HuH-7 (cell line): ENCODE measurements around the gene DNAI1.
"Not testable (repeated sequence)": the region's sequence is repeated elsewhere in the genome, so short reads cannot be mapped to it uniquely, and the experiment has no call there.

Source experiments
- DNase-seq: peaks from one replicate; pipeline ENCODE4 v3.0.0; 2011; ENCODE audit warnings: low spot score

The DNAI1 gene

DNA sequence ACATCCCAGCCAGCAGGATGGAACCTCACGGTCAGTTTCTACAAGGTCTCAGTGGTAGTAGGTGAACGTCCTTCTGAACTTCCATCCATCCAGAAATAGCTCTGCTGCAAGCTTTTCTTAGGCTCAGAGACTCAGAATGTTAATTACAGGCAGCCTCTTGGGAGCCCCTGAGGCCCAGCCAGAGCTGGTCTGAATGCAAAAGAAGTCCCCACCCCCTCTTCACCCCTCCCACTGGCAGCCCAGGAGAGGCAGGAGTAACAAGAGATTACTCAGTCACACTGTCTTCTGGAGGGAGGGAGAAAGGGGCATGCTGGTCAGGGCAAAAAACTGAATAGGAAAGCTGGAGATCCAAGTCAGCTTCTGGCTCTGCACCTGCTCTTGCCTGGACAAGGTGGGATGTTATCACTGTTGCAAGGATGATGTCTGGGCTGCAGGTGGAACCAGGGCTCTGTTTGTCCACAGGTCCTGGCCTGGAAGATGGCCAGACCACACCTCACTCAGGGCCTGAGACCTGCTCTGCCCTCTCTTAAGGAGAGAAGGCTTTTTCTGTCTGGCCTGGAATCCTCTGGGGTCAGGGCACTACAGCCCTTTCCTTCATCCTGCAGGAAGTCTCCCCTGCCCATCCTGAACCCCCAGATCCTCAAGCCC is 55.1 kb downstream of the DNAI1 start:
- DNase-seq, result no peak

GRCh38 chr9:34514401-34514800 is 55.8 kb downstream of the DNAI1 start:
- no peak for DNase-seq

- DNase-seq, result no peak
Observed at GRCh38 chr9:34514816-34515215, 56.2 kb downstream of the DNAI1 start.

DNA sequence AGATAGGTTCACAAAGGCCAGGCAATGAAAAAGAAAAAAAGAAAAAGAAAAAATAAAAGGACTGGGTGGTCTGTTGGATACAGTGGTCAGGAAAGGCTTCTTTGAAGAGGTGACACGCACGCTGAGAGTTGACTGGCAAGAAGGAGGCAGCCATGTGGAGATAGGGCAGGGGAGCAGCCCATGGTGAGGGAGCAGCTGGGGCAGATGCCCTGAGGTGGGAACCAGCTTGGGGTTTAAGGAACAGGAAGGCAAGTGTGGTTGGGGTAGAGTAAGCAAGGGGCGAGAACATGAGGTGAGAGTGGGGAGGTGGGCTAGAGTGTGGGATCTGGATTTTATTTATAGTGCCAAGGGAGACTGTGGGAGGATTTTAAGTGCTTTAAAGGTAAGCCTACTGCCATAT is 57.4 kb downstream of the DNAI1 start:
- DNase-seq, result no peak

DNA sequence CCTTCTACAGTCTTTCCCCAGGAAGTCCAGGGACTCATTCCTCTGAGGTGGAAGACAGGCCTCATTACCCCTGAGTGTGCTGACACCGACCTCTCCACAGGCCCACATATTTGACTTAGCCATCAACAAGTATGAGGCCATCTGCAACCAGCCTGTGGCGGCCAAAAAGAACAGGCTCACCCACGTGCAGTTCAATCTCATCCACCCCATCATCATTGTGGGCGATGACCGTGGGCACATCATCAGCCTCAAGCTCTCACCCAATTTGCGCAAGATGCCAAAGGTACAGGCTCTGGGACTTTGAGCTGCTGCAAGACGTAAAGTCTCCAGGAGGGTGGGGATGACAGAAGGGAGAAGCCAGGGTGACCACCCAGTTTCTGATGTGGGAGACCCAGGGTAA is 58.6 kb downstream of the DNAI1 start:
- no peak for DNase-seq

DNA sequence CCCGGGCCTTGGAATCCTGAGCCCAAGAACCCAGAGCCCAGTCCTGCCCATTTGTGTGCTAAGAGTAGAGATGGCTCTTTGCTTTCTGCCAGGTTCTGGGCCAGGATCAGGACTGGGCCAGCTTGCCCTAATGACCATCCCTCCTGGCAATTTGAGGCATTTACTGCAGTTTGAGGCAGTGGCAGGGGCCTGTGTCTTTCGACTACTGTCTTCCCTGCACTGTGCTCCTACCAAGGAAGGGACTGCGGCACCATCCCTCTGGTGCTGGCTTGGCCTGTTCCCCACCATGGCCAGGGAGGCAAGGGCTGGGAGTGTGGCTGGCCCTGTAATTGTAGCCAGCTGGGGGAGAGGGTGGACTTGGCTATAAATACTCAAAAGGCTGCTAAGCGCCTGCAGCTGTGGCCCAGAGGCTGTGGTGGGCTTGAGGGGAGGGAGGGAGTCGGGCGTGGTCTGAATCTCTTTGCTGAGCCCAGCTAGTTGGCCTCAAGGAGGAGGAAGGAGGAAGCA is 59.6 kb downstream of the DNAI1 start:
- DNase-seq, result no peak

DNA sequence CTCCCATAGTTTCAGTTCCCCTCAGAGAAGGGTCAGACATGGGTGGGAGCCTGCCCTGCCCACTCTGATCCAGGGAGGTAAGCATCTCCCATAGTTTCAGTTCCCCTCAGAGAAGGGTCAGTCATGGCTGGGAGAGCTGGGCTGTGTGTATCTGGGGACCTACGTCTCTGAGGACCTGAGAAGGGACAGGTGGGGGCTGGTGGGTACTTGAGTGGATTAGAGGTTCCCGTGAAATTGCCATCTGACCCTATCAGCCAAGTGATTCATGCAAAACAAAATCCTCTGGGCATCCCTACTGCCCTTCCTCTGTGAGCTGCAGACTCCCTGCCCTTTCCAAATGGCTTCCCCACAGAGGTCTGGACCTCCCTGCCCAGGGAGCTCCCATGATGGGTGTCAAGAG is 60.3 kb downstream of the DNAI1 start:
- no peak for DNase-seq

DNA sequence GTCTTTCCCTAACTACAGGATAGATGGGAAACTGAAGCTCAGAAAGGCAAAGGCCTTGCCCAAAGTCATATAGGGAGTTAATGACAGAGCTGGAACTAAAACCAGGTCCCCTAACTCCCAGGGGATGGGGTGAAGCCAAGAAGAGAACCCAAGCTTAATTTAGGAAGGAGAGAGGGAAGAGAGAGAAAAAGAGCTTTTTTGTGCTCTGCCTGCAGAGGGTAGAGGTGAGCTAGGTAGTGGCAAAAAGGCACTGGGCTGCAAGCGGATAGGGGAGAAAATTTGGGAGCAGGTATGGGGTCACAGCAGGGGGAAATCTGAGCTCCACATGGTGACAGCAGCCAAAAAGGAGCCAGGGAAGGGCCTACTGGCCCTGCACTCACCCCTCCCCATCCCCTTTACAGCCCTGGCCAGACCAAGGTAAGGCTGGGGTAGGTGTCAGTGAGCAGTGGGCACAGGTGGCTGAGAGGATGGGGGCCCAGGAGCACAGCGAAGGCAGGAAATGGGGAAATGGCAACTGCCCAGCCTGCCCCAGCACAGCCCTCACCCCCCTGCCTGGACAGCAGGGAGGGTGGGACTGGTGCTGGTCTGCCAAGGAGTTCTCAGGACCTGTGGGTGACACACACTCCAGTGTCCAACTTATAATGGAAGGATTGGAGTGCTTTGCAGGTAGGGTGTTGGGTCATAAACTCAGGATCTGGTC is 60.9 kb downstream of the DNAI1 start:
- no peak for DNase-seq

DNA sequence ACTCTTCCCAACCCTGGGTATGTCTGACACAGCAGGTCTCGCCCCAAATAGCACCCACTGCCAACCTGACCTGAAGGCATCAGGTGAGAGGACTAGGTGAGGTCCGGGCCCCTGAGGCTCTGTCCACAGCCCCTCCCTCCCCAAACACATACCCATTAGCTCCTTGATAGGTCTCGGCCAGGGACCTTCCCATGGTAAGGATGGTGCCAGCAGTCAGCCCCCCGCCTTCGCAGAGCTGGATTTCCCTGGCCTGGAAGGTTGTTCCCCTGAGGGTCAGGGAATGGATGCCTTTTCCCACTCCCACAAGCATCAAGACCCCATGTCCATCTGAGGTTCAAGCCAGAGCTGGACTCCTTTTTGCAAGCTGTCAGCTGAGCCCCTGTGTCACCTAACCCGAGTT is 61.5 kb downstream of the DNAI1 start:
- DNase-seq, result no peak

GRCh38 chr9:34520505-34521385 is 62.1 kb downstream of the DNAI1 start:
- no peak for DNase-seq

- DNase-seq, result no peak
Observed at GRCh38 chr9:34521406-34522045, 62.9 kb downstream of the DNAI1 start.

- DNase-seq, result no peak
Observed at GRCh38 chr9:34522091-34522887, 63.7 kb downstream of the DNAI1 start.

DNA sequence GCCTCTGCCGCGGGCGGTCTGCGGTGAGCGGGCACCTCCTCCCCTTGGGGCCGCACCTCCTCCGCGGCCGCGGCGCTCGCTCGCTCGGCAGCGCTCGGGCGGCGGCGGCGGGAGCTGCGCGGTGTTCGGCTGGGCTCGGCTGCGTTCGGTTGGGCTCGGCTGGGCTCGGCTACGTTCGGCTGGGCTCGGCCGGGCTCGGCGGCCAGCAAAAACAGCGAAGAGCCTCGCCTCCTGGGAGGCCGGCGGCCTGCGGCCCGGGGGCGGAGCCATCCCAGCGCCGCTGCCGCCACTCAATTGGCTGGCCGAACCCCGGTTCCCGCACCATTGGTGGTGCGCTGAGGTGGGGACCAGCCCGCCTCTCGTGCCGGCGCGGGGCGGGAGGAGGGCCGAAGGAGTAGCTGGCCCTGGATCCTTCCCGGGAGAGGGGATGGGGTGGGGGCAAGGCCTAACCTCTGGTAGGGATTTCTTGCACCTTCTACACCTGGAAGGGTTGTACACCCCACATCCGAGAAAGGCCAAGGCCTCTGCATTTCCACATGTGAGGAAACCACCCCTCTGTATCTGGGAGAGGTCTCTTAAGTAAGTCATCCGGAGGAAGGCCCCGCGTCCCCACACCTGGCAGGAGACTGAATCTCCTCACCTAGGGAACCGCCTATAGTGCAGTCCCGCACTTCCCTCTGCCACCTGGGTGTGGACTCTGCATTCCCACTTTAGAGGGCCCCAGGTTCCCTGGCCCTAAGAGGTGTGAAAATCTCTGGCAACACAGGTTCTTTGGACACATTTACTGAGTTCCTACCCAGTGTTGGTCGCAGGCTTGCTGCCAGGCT is 64.6 kb downstream of the DNAI1 start, which contains the start of gene ENHO:
TSS of gene ENHO (minus strand) at position 20 of the 827 bp plus-strand sequence. CDS start 1,295 bp downstream, outside the sequence.
- peak; percentile 89 for DNase-seq

- no peak for DNase-seq
Observed at GRCh38 chr9:34524349-34524748, 65.7 kb downstream of the DNAI1 start.

DNA sequence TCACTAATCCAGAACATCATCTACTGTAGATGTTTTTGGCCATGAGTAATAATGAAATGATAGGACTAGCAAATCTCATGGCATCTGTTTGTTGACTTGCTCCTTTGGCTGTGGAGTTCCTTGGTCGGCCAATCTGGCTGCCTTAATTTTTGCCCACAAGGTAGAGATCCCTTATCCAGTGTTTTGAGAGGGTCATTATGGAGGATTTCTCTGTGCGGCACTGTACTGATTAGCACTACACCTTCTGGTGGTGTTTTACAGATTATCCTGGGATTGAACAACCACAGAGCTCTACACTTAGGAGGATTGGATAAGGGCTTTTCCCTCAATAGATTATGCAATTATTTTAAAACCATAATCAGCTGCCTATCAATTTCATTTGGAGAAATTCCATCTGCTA is 67.4 kb downstream of the DNAI1 start:
- DNase-seq, result no peak

- DNase-seq, result not testable (repeated sequence)
Observed at GRCh38 chr9:34532041-34532440, 73.4 kb downstream of the DNAI1 start.

- DNase-seq, result no peak
Observed at GRCh38 chr9:34536685-34537084, 78.1 kb downstream of the DNAI1 start.

DNA sequence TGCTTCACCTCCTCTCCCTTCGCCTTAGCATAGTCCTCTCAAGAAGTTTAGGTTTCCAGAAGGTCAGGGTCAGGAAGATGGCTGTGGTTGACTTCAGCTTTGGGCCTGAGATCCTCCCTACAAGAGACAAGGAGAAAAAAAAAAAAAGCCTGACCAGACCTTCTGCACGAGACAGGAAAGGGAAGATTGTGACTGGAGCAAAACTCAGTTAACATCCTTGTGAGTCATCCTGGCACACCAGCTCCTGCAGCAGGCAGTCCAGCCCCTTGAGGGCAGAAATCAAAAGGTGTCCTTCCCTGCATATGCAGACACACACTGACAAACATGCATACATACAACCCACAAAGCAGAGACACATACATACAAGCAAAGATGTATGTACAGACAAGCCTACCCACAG is 82.2 kb downstream of the DNAI1 start:
- no peak for DNase-seq

DNA sequence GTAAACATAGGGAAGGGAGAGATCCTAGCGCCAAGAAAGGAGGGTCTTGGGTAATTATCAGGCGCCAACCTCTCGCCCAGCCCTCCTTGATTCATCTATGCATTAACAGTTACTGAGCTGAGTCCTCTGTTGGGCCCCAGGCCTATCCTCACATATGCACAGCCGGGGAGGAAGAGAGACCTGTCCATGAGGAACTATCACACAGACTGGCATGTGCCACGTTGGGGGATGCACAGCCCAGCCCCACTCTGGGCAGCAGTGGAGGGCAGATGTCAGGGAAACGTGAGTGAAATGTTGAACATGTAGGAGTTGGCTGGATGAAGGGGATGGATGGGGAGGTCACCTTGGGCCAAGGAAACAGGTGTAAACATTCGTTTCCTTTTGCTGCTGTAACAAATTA is 82.9 kb downstream of the DNAI1 start:
- no peak for DNase-seq

DNA sequence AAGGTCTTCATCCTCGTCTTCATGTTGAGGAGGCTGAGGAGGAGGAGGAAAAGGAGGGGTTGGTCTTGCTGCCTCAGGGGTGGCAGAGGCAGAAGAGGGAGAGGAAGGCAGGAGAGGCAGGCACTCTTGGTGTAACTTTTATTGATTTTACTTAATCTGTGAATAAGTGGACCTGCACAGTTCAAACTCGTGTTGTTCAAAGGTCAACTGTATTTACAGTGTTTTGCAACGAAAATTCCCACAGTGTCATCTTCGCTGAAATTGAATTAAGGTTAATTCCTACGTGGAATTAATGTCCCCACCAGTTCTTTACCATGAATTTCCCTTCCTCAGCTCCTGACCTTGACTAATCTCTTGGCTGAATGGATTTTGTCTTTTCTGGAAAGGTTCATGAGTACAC is 85.4 kb downstream of the DNAI1 start:
- no peak for DNase-seq
